Lower leg skin (tissue), 3 donors: ENCODE results near the gene YTHDF1.

Experiments used
- CTCF ChIP-seq, 3 donors: fragments of 450-650 bp; IDR thresholded peaks; one replicate each; pipeline ENCODE4 v1.5.1; 2016; ENCODE audit warnings: antibody characterized with exemption in 3 of 3, mild to moderate bottlenecking in 3 of 3, moderate library complexity in 2 of 3
- POLR2A ChIP-seq, 2 donors: fragments of 450-650 bp; IDR thresholded peaks; one replicate each; pipeline ENCODE4 v1.6.1; 2016 to 2017; ENCODE audit warnings: antibody characterized with exemption in 2 of 2, mild to moderate bottlenecking in 1 of 2, moderate library complexity in 1 of 2

- TF ChIP-seq CTCF (IDR thresholded peaks at IDR 0.05) = no peak
- TF ChIP-seq POLR2A (IDR thresholded peaks at IDR 0.05) = no peak
These were observed 36.0 kb downstream of the YTHDF1 start for GRCh38 chr20:63179687-63180568.
